ENCODE data around the gene ADSL.
A peak's percentile ranks its signal among the peaks of the same experiment; 100 is the strongest.

ADSL gene

GRCh38 chr22:40381461-40381860 lies 35.2 kb downstream of the ADSL start:
- TF ChIP-seq CTCF (IDR thresholded peaks at IDR 0.05; ENCODE audit: low read depth, low read length), result no peak
- DNase-seq (ENCODE audit: extremely low read depth, low read depth), result no peak

GRCh38 chr22:40383905-40384304 lies 37.6 kb downstream of the ADSL start:
- TF ChIP-seq CTCF (IDR thresholded peaks at IDR 0.05; ENCODE audit: low read depth, low read length), result no peak
- DNase-seq (ENCODE audit: extremely low read depth, low read depth), result peak; percentile 20

GRCh38 chr22:40385036-40385782 lies 38.9 kb downstream of the ADSL start:
- no peak for DNase-seq (ENCODE audit: extremely low read depth, low read depth)
- TF ChIP-seq CTCF (IDR thresholded peaks at IDR 0.05; ENCODE audit: low read depth, low read length), result no peak

GRCh38 chr22:40387746-40388145 lies 41.4 kb downstream of the ADSL start:
- no peak for DNase-seq (ENCODE audit: extremely low read depth, low read depth)
- no peak for TF ChIP-seq CTCF (IDR thresholded peaks at IDR 0.05; ENCODE audit: low read depth, low read length)

GRCh38 chr22:40388231-40388630 lies 41.9 kb downstream of the ADSL start:
- no peak for DNase-seq (ENCODE audit: extremely low read depth, low read depth)
- TF ChIP-seq CTCF (IDR thresholded peaks at IDR 0.05; ENCODE audit: low read depth, low read length), result no peak

GRCh38 chr22:40391417-40391816 lies 45.1 kb downstream of the ADSL start:
- TF ChIP-seq CTCF (IDR thresholded peaks at IDR 0.05; ENCODE audit: low read depth, low read length), result no peak
- DNase-seq (ENCODE audit: extremely low read depth, low read depth), result no peak

GRCh38 chr22:40392618-40393017 lies 46.3 kb downstream of the ADSL start:
- no peak for DNase-seq (ENCODE audit: extremely low read depth, low read depth)
- no peak for TF ChIP-seq CTCF (IDR thresholded peaks at IDR 0.05; ENCODE audit: low read depth, low read length)

Measured in AG09319 (cell line).